ENCODE results near the gene DHX35.

- TF ChIP-seq CTCF (conservative IDR thresholded peaks at IDR 0.05; ENCODE audit: low read depth in 2 of 2) (no peak), EZH2 (IDR thresholded peaks at IDR 0.05; ENCODE audit: low read depth, unreplicated experiment) (no peak), ZNF331 (CRISPR knock-in tag; IDR thresholded peaks at IDR 0.05; ENCODE audit: low read depth) (no peak), POLR2AphosphoS5 (IDR thresholded peaks at IDR 0.05; ENCODE audit: low read depth) (no peak), STAT1 (IDR thresholded peaks at IDR 0.05; ENCODE audit: unreplicated experiment) (no peak), NANOG (IDR thresholded peaks at IDR 0.05; ENCODE audit: borderline replicate concordance) (no peak), REST (IDR thresholded peaks at IDR 0.05; ENCODE audit: unreplicated experiment) (no peak), JUNB (IDR thresholded peaks at IDR 0.05; ENCODE audit: unreplicated experiment) (no peak), EZH2phosphoT487 (IDR thresholded peaks at IDR 0.05; ENCODE audit: unreplicated experiment) (no peak)
Observed at GRCh38 chr20:39013662-39014109, 51.5 kb downstream of the DHX35 start.
